PC-9 (cell line): ENCODE data around the gene SPATA31D1. TPM values are rescaled to one million over a fixed set of nuclear protein-coding genes. Genes with fewer than 3 reads are reported as not detected.

Source experiments
- BruUV-seq: library from RNA; stranded (reverse); fragments of 400-500 nt; replicated peaks from 2 replicates; lab custom pipeline; 2021; lab: Mats Ljungman, UMichigan
- CTCF ChIA-PET: fragments of 300-600 bp; sonication (Branson Sonifier 250); formaldehyde crosslinking; loops from one replicate; lab custom pipeline; 2022; ENCODE audit warnings: antibody characterized with exemption; lab: Charles Lee
- POLR2A ChIA-PET: fragments of 300-600 bp; sonication (Branson Sonifier 250); formaldehyde crosslinking; loops from one replicate; lab custom pipeline; 2022; ENCODE audit warnings: antibody characterized with exemption; ENCODE audit not compliant: unreplicated experiment; lab: Charles Lee
- DNase-seq, 2 experiments: peaks; one replicate each; pipeline versions ENCODE4 v3.0.0 to v3.0.0-alpha.2; 2015 to 2022; ENCODE audit warnings: mixed read lengths in 1 of 2
- H2AFZ ChIP-seq: fragments of 200-600 bp; sonication (generic); 2 replicates; pipeline ENCODE4 v1.8.1; 2017; ENCODE audit warnings: antibody characterized with exemption
- H3F3A ChIP-seq: fragments of 200-600 bp; sonication (generic); 2 replicates; pipeline ENCODE4 v1.8.1; 2017; ENCODE audit warnings: antibody characterized with exemption, mild to moderate bottlenecking, low read depth; ENCODE audit not compliant: insufficient read depth
- H3K27ac ChIP-seq: fragments of 200-600 bp; sonication (generic); 2 replicates; pipeline ENCODE4 v1.6.1; 2016; ENCODE audit warnings: mixed run types
- H3K27me3 ChIP-seq: fragments of 200-600 bp; sonication (generic); 2 replicates; pipeline ENCODE4 v1.6.1; 2016; ENCODE audit warnings: low read depth, mixed run types; ENCODE audit not compliant: insufficient read depth
- H3K36me3 ChIP-seq: fragments of 200-600 bp; sonication (generic); 2 replicates; pipeline ENCODE4 v1.6.1; 2016; ENCODE audit warnings: low read depth, mixed run types
- H3K4me1 ChIP-seq: fragments of 200-600 bp; sonication (generic); replicated peaks from 2 replicates; pipeline ENCODE4 v1.6.1; 2016; ENCODE audit warnings: mixed run types; ENCODE audit not compliant: insufficient read depth
- H3K4me2 ChIP-seq: fragments of 200-600 bp; sonication (generic); 2 replicates; pipeline ENCODE4 v1.6.1; 2017; ENCODE audit warnings: mixed run types
- H3K4me3 ChIP-seq: fragments of 200-600 bp; sonication (generic); 2 replicates; pipeline ENCODE4 v1.6.1; 2016; ENCODE audit warnings: mixed run types
- H3K79me2 ChIP-seq: fragments of 200-600 bp; sonication (generic); 2 replicates; pipeline ENCODE4 v1.6.1; 2017; ENCODE audit warnings: low read depth, mixed run types
- H3K9me2 ChIP-seq: fragments of 200-600 bp; sonication (generic); 2 replicates; pipeline ENCODE4 v1.8.1; 2017; ENCODE audit warnings: mild to moderate bottlenecking; ENCODE audit not compliant: insufficient read depth
- H3K9me3 ChIP-seq: fragments of 200-600 bp; sonication (generic); 2 replicates; pipeline ENCODE4 v1.8.1; 2016; ENCODE audit warnings: low read depth; ENCODE audit not compliant: insufficient read depth
- H4K20me1 ChIP-seq: fragments of 200-600 bp; sonication (generic); 2 replicates; pipeline ENCODE4 v1.8.1; 2017; ENCODE audit not compliant: insufficient read depth
- CTCF ChIP-seq: fragments of 200-600 bp; sonication (generic); conservative IDR thresholded peaks from 2 replicates; pipeline ENCODE4 v1.6.1; 2017; ENCODE audit warnings: mixed run types, antibody characterized with exemption, mild to moderate bottlenecking, moderate library complexity
- EZH2 ChIP-seq: fragments of 200-600 bp; sonication (generic); IDR thresholded peaks from 2 replicates; pipeline ENCODE4 v1.8.0; 2017; ENCODE audit warnings: antibody characterized with exemption, low read depth
- intact Hi-C: fragments of 100-400 bp; cut with micrococcal nuclease; formaldehyde crosslinking; loops from one replicate; pipeline ENCODE4 v1.10.0; 2022; ENCODE audit not compliant: unreplicated experiment
- total RNA-seq: library from RNA; stranded (reverse); gene quantifications from 2 replicates; pipeline ENCODE4 v1.2.3, GENCODE V29; 2021

The SPATA31D1 gene
- total RNA-seq, 1 experiment from 2014 or later = not detected

GRCh38 chr9:82036086-82036485 lies 47.5 kb downstream of the SPATA31D1 start:
- no peaks in the 10 kb centered on the region for H3K79me2 ChIP-seq
- POLR2A ChIA-PET = no interaction called here
- TF ChIP-seq CTCF (no peak), EZH2 (no peak)

GRCh38 chr9:82037126-82037525 lies 48.6 kb downstream of the SPATA31D1 start:
- CTCF ChIA-PET = no interaction called here
- H3K4me1 ChIP-seq = no peaks in the 10 kb centered on the region
- H3K9me2 ChIP-seq = no peaks in the 10 kb centered on the region
- no TSS peak for BruUV-seq
- H3F3A ChIP-seq = no peaks in the 10 kb centered on the region
- no peak overlapping the region for H2AFZ ChIP-seq
- POLR2A ChIA-PET = no interaction called here
- H3K4me3 ChIP-seq = no peak overlapping the region
- no peaks in the 10 kb centered on the region for H4K20me1 ChIP-seq
- H3K79me2 ChIP-seq = no peaks in the 10 kb centered on the region
- no peaks in the 10 kb centered on the region for H3K27me3 ChIP-seq
- no peaks in the 10 kb centered on the region for H3K9me3 ChIP-seq
- no peaks in the 10 kb centered on the region for H3K36me3 ChIP-seq
- intact Hi-C loops = no loop called here
- no peak for TF ChIP-seq CTCF
- no peak for TF ChIP-seq EZH2
- H3K27ac ChIP-seq = no peak overlapping the region
- H3K4me2 ChIP-seq = no peak overlapping the region
- DNase-seq = no peak

More at GRCh38 chr9:82036086-82036485, 47.5 kb downstream of the SPATA31D1 start:
- H3K4me1 ChIP-seq = no peaks in the 10 kb centered on the region
- intact Hi-C loops = no loop called here
- no peaks in the 10 kb centered on the region for H3K36me3 ChIP-seq
- no peak for DNase-seq
- H3K4me2 ChIP-seq = no peak overlapping the region
- CTCF ChIA-PET = interaction anchor here (0.5 kb wide), 1 partner anchor 86 kb away, joined by 7 read pairs; no protein-coding TSS in a partner anchor
- no peak overlapping the region for H3K27ac ChIP-seq
- H3K27me3 ChIP-seq = no peaks in the 10 kb centered on the region
- H3F3A ChIP-seq = no peaks in the 10 kb centered on the region
- no peak overlapping the region for H2AFZ ChIP-seq
- no peaks in the 10 kb centered on the region for H3K9me2 ChIP-seq
- H4K20me1 ChIP-seq = no peaks in the 10 kb centered on the region
- H3K9me3 ChIP-seq = no peaks in the 10 kb centered on the region
- H3K4me3 ChIP-seq = no peak overlapping the region
- BruUV-seq = no TSS peak

GRCh38 chr9:82038897-82039296 lies 50.3 kb downstream of the SPATA31D1 start:
- H3K36me3 ChIP-seq = no peaks in the 10 kb centered on the region
- TF ChIP-seq EZH2 = no peak
- no peak for TF ChIP-seq CTCF
- BruUV-seq = no TSS peak
- no peak overlapping the region for H3K4me2 ChIP-seq
- intact Hi-C loops = no loop called here
- no peak overlapping the region for H3K27ac ChIP-seq
- H3K79me2 ChIP-seq = no peaks in the 10 kb centered on the region
- no peaks in the 10 kb centered on the region for H3K9me2 ChIP-seq
- H3K27me3 ChIP-seq = no peaks in the 10 kb centered on the region
- no peaks in the 10 kb centered on the region for H4K20me1 ChIP-seq
- no peak for DNase-seq
- H2AFZ ChIP-seq = no peak overlapping the region
- H3K4me1 ChIP-seq = no peaks in the 10 kb centered on the region
- POLR2A ChIA-PET = no interaction called here
- no peak overlapping the region for H3K4me3 ChIP-seq
- CTCF ChIA-PET = no interaction called here
- no peaks in the 10 kb centered on the region for H3F3A ChIP-seq
- H3K9me3 ChIP-seq = no peaks in the 10 kb centered on the region

Other genes starting within 250 kb of the SPATA31D1 start
- gene SPATA31D4, start 60.3 kb upstream of the SPATA31D1 start, total RNA-seq = not detected in 2 replicates
- not detected in 2 replicates for gene SPATA31D3, start 45.3 kb upstream of the SPATA31D1 start, total RNA-seq